AG10803 (cell line): ENCODE data around the gene EPHX1.
"Not testable (repeated sequence)": the region's sequence is repeated elsewhere in the genome, so short reads cannot be mapped to it uniquely, and the experiment has no call there.

ENCODE experiments used
- DNase-seq: peaks from one replicate; pipeline ENCODE4 v3.0.0; 2010; ENCODE audit warnings: low read depth
- H3K4me3 ChIP-seq: 2 replicates; pipeline ENCODE4 v1.5.1; 2011; ENCODE audit warnings: mild to moderate bottlenecking, low read length, control low read depth
- CTCF ChIP-seq: conservative IDR thresholded peaks from 2 replicates; pipeline ENCODE4 v1.5.1; 2011; ENCODE audit warnings: mild to moderate bottlenecking, low read length, control low read depth, inconsistent platforms

Gene EPHX1

GRCh38 chr1:225808136-225808535, 1.8 kb upstream of the EPHX1 start:
- no peak overlapping the region for H3K4me3 ChIP-seq
- TF ChIP-seq CTCF: no peak
- no peak for DNase-seq

GRCh38 chr1:225810579-225811538, 935 bp downstream of the EPHX1 start:
- not testable (repeated sequence) for DNase-seq
- peak overlapping the region; percentile 74 for H3K4me3 ChIP-seq

DNA sequence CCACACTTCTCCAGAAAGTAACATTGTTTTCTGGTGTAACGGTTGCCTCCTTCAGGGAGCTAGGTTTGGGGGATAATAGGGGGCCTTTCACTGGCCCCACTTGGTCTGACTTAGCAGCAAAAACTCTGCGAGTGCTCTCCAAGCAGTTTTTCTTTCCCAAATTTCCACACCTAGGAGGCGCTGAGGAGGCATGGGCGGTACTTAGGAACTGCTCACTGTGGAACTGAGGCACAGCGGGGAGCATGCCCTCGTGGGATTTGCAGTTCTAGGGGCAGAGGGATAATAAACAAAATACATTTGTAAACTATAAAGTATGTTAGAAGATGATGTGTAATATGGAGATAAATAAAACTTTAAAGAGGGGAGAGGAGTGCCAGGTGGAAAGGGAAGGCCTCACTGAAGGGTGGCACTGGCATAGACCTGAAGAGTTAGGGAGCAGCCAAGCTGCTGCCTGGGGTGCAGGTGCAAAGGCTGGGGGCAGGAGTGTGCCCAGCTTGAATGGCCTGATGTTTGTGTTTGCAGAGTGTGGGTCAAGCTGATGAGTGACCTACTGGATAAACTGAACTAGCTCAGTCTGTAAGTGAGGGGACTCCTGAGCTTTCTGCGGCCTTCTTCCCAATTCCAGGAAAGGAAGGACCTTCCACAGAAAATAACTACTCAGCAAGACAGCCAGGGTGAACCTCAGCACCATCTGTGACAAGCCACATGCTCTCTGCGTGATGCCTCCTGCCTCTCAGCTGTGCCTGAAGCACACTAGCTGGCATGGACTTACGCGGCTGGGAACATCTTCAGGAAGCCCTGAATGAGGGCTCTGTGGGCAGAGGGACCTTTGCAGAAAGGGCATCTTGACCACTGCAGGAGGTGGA, 1.9 kb downstream of the EPHX1 start:
- H3K4me3 ChIP-seq: peak overlapping the region; percentile 63
- peak; percentile 25 for DNase-seq
- TF ChIP-seq CTCF: peak; percentile 60

DNA sequence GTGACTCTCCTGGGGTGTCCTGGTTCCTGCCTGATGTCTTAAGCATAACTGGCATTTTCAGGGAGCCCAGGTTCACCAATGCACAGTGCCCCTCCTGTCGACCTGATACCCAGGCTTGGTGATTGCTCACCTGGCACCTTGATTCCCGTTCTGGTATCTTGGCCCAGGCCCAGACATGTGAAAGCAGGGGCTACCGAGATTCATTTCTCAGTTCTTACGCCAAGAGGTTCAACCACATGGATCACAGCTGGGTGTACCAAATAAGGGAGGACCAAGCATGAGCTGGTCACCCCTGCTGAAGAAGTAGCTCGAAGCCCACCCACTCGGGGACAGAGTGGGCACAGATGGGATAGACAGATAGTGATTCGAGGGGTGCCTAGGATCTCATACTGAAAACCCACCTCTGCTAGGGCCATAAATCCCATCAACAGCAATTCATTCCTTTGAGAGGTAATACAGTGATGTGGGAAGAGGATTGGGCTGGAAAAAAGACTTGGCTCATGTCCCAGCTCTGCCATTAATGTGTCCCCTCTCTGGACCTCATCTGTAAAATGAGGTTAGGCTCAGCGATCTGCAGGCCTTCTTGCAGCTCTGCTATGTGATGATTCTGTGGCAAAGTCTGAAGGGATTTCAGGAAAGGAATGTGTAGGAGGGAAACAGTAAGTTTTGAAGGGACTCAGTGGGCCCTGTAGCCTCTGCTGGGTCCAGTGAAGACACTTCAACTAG, 2.7 kb downstream of the EPHX1 start:
- TF ChIP-seq CTCF: no peak
- DNase-seq: peak; percentile 34
- no peak overlapping the region for H3K4me3 ChIP-seq

- DNase-seq: peak; percentile 86
- peak overlapping the region; percentile 27 for H3K4me3 ChIP-seq
- TF ChIP-seq CTCF: no peak
These were observed 3.5 kb downstream of the EPHX1 start for GRCh38 chr1:225813214-225813964.

DNA sequence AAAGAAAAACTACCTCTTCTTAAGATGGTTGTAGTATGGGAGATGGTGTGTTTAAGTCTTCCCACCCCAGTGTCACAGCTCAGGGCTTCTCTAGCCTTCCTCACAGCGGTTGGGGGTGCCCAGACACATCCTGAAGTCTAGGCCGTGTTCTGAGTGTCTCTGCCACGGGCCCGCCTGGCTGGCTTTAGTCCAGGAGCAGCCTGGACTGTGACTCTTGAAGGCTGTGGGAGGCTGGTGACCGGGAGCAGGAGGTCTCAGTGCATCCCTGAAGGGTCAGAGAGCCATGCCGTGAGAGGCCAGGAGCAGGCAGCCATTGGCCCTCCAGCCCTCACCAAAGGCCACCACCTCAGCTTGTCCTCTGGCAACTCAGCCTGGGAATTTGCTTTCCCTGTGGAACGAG, 4.5 kb downstream of the EPHX1 start:
- DNase-seq: no peak
- TF ChIP-seq CTCF: no peak
- H3K4me3 ChIP-seq: no peak overlapping the region

DNA sequence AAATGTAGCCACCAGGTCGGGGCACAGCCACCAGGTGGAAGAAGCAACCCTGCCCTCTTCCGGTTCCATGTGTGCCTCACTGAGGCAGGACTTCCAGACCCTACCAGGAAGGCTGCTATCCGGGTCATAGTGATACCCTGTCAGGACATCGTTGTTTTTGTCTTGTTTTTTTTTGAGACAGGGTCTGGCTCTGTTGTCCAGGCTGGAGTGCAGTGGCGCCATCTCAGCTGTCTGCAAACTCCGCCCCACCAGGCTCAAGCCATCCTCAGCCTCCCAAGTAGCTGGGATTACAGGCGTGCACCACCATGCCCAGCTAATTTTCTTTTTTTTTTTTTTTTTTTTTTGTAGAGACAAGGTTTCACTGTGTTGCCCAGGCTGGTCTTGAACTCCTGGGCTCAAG, 5.2 kb downstream of the EPHX1 start:
- not testable (repeated sequence) for DNase-seq

More for the DNA sequence above, 5.2 kb downstream of the EPHX1 start:
- H3K4me3 ChIP-seq: not testable (repeated sequence)
